Measurements from ENCODE around the gene ZDHHC17.

The ZDHHC17 gene

DNA sequence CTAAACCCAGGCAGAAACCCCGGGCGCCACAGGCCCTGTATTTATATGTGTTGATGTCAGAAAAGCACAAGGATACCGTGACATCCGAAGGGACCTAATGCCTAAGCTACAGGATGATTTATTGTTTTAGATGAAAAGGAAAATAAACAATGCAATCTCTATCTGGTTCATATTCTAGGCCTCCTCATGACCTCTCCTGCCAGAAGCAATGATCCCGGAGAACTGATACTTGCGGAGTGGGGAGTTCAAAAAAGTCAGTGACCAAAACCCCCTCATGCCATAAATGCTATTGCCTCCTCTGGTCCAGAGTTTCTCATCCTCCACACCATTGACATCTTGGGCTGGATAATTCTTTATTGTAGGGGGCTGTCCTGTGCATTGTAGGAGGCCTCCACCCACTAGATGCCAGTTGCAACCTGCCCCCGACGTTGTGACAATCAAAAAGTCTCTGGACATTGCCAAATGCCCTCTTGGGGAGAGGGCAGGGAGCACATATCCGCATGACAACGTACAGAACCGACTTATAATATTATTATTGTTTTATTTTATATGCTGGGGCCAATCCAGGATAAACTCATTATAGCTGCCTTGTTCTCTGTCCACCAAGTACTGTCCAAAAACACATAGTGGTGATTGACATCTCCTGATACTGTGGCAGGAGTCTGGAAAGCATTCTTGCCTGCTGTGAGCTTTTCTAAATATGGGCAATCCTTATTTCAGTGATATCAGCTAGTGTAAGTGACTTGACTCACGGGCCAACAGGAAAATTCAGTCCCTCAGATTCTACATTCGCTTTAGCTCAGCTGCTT, 116.0 kb downstream of the ZDHHC17 start:
- Histone ChIP-seq H3K36me3 (ENCODE audit: control insufficient read depth, insufficient read depth, low read length) (no peaks in the 10 kb centered on the region), H3K27me3 (replicated peaks; ENCODE audit: control insufficient read depth, insufficient read depth, low read length) (no peaks in the 10 kb centered on the region; the same call in none of the 2 replicates), H3K4me3 (replicated peaks; ENCODE audit: low read depth, low read length) (peak overlapping the region; percentile 68)
- TF ChIP-seq, protein P1, sequence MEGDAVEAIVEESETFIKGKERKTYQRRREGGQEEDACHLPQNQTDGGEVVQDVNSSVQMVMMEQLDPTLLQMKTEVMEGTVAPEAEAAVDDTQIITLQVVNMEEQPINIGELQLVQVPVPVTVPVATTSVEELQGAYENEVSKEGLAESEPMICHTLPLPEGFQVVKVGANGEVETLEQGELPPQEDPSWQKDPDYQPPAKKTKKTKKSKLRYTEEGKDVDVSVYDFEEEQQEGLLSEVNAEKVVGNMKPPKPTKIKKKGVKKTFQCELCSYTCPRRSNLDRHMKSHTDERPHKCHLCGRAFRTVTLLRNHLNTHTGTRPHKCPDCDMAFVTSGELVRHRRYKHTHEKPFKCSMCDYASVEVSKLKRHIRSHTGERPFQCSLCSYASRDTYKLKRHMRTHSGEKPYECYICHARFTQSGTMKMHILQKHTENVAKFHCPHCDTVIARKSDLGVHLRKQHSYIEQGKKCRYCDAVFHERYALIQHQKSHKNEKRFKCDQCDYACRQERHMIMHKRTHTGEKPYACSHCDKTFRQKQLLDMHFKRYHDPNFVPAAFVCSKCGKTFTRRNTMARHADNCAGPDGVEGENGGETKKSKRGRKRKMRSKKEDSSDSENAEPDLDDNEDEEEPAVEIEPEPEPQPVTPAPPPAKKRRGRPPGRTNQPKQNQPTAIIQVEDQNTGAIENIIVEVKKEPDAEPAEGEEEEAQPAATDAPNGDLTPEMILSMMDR (IDR thresholded peaks at IDR 0.05; ENCODE audit: insufficient read depth, low read length, poor library complexity, severe bottlenecking): no peak
- no peak for DNase-seq (ENCODE audit: extremely low read depth, insufficient read length)

DNA sequence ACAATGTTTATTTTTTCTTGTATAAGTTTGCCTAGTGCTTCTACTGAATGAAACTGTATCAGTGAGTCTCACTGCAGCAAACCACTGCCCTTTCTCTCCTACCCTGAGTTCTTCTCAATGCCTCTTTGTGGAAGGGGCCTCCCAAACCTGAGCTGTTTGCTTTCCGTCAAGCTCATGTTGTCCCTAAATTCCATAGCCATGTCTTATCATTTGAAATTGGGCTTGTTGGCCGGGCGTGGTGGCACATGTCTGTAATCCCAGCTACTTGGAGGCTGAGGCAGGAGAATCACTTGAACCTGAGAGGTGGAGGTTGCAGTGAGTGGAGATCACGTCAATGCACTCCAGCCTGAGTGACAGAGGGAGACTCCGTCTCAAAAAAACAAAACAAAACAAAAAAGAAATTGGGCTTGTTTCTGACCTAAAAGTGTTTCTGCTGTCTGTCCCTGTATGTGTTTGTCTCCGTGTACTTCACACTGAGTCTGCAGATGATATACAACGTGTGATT, 116.7 kb downstream of the ZDHHC17 start:
- no peaks in the 10 kb centered on the region for H3K36me3 ChIP-seq (ENCODE audit: control insufficient read depth, insufficient read depth, low read length)
- no peak overlapping the region for H3K4me3 ChIP-seq (replicated peaks; ENCODE audit: low read depth, low read length)
- H3K27me3 ChIP-seq (replicated peaks; ENCODE audit: control insufficient read depth, insufficient read depth, low read length): no peaks in the 10 kb centered on the region; the same call in none of the 2 replicates
- no peak for DNase-seq (ENCODE audit: extremely low read depth, insufficient read length)
- TF ChIP-seq, protein P1 (IDR thresholded peaks at IDR 0.05; ENCODE audit: insufficient read depth, low read length, poor library complexity, severe bottlenecking): no peak

DNA sequence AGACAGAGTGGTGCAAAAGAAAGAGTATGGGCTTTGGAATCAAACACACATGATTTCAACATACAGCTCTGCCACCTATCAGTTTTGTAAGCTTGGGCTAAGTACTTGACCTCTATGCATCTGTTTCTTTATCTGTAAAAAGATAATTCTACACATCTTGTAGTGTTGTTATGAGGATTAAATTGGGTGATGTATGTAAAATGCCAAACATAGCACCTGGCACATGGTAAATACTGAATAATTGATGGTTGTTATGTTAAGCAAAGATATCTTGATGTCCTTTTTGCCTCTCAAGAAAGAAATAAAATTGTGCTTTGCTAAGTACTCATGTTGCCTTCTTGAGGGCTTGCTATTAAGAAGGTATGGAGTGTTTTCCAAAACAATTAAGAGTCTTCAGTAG, 117.2 kb downstream of the ZDHHC17 start:
- TF ChIP-seq, protein P1 (IDR thresholded peaks at IDR 0.05; ENCODE audit: insufficient read depth, low read length, poor library complexity, severe bottlenecking): no peak
- no peaks in the 10 kb centered on the region for H3K36me3 ChIP-seq (ENCODE audit: control insufficient read depth, insufficient read depth, low read length)

DNA sequence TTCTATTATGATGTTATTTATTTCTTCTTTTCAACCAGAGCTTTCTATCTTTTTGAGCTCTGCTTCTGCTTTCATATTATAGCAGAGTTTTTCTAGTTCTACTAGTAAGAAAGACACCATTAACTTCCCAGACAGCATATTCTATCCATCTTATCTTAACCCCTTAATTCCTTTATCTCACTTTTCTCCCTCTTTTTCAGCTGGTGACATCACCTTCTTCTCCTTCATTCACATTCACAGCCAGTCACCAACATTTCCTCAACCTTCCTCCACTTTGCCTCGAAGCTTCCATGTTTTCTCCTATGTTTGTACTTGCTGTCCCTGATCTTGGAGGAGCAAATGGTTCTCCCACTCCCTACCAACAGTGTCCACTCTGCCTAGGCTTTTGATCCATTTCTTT, 118.5 kb downstream of the ZDHHC17 start:
- TF ChIP-seq, protein P1 (IDR thresholded peaks at IDR 0.05; ENCODE audit: insufficient read depth, low read length, poor library complexity, severe bottlenecking): no peak
- DNase-seq (ENCODE audit: extremely low read depth, insufficient read length): no peak
- no peaks in the 10 kb centered on the region for H3K36me3 ChIP-seq (ENCODE audit: control insufficient read depth, insufficient read depth, low read length)
- no peak overlapping the region for H3K4me3 ChIP-seq (replicated peaks; ENCODE audit: low read depth, low read length)
- no peaks in the 10 kb centered on the region; the same call in none of the 2 replicates for H3K27me3 ChIP-seq (replicated peaks; ENCODE audit: control insufficient read depth, insufficient read depth, low read length)

More for the DNA sequence above, 117.2 kb downstream of the ZDHHC17 start:
- DNase-seq (ENCODE audit: extremely low read depth, insufficient read length): no peak
- H3K4me3 ChIP-seq (replicated peaks; ENCODE audit: low read depth, low read length): no peak overlapping the region
- no peaks in the 10 kb centered on the region; the same call in none of the 2 replicates for H3K27me3 ChIP-seq (replicated peaks; ENCODE audit: control insufficient read depth, insufficient read depth, low read length)

DNA sequence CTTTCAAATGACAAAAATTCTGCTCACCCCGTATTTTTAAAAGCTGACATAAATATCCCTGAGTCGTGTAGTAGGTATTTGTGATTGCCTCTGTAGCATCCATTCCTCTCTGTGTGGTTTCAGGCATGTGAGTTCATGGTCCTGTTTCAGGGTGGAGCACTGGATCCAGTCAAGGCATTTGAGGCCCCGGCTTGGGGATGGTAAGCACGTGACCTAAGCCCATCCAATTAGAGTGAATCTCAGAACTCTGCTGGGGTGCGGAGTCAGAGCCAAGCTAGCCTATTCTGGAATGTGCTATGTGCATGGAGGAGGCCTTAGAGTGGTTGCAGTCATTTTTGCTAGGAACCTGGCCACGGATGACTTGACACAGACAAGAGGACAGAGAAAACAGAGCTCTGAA, 119.2 kb downstream of the ZDHHC17 start:
- TF ChIP-seq, protein P1 (IDR thresholded peaks at IDR 0.05; ENCODE audit: insufficient read depth, low read length, poor library complexity, severe bottlenecking): no peak
- Histone ChIP-seq H3K36me3 (ENCODE audit: control insufficient read depth, insufficient read depth, low read length) (no peaks in the 10 kb centered on the region), H3K4me3 (replicated peaks; ENCODE audit: low read depth, low read length) (no peak overlapping the region), H3K27me3 (replicated peaks; ENCODE audit: control insufficient read depth, insufficient read depth, low read length) (no peaks in the 10 kb centered on the region; the same call in none of the 2 replicates)
- no peak for DNase-seq (ENCODE audit: extremely low read depth, insufficient read length)

Data from GM06990 (cell line).